ENCODE measurements around the gene MYL12B.

MYL12B gene

DNA sequence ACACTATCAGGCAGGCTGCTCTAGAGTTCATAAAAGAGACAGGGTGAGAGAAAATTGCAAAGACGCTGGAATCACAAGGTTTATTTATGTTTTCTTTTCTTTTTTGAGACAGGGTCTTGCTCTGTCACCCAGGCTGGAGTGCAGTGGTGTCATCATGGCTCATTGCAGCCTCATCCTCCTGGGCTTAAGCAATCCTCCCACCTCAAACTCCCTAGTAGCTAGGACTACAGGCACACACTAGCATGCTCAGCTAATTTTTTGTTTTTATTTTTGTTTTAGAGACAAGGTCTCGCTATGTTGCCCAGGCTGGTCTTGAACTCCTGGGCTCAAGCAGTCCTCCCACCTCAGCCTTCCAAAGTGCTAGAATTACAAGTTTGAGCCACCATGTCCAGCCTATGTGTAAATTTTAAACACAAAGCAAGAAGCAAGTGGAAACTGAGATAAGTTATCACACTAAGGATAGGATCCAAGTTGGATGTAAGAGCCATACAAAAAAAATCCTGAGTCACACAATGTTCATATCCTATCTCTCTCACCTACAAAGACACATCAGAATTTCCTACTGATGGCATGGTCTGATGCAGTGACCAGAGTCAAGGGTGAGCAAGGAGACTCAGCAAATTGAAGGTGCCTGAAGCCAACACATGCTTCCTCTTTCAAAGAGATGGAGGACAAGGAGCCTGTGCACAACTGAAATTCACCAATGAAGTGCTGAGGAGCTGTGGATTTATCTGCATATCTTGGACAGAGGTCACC, 31.4 kb downstream of the MYL12B start:
- Histone ChIP-seq H3K27me3 (replicated peaks) (no peaks in the 10 kb centered on the region), H3K4me3 (ENCODE audit: low read depth, low read length) (no peak overlapping the region), H3K36me3 (replicated peaks) (no peaks in the 10 kb centered on the region), H3K27ac (no peak overlapping the region)
- TF ChIP-seq CTCF (IDR thresholded peaks at IDR 0.05; ENCODE audit: low read depth, low read length, missing control alignments) = no peak
- in situ Hi-C loops (cut with HindIII; ENCODE audit: low pct_ligation_motif_present, low sequenced_read_pairs) = loop anchor here (25.0 kb wide), 1 partner anchor 369 kb away; no protein-coding TSS in a partner anchor
- DNase-seq = no peak

- H3K36me3 ChIP-seq (replicated peaks) = no peaks in the 10 kb centered on the region
- no peak overlapping the region for H3K4me3 ChIP-seq (ENCODE audit: low read depth, low read length)
- no peak for TF ChIP-seq CTCF (IDR thresholded peaks at IDR 0.05; ENCODE audit: low read depth, low read length, missing control alignments)
- DNase-seq = peak; percentile 69
- peak overlapping the region; percentile 55 for H3K27ac ChIP-seq
- H3K27me3 ChIP-seq (replicated peaks) = no peaks in the 10 kb centered on the region
- in situ Hi-C loops (cut with HindIII; ENCODE audit: low pct_ligation_motif_present, low sequenced_read_pairs) = loop anchor here (25.0 kb wide), 1 partner anchor 368 kb away; no protein-coding TSS in a partner anchor
These were observed 32.6 kb downstream of the MYL12B start for GRCh38 chr18:3294435-3295080.

DNA sequence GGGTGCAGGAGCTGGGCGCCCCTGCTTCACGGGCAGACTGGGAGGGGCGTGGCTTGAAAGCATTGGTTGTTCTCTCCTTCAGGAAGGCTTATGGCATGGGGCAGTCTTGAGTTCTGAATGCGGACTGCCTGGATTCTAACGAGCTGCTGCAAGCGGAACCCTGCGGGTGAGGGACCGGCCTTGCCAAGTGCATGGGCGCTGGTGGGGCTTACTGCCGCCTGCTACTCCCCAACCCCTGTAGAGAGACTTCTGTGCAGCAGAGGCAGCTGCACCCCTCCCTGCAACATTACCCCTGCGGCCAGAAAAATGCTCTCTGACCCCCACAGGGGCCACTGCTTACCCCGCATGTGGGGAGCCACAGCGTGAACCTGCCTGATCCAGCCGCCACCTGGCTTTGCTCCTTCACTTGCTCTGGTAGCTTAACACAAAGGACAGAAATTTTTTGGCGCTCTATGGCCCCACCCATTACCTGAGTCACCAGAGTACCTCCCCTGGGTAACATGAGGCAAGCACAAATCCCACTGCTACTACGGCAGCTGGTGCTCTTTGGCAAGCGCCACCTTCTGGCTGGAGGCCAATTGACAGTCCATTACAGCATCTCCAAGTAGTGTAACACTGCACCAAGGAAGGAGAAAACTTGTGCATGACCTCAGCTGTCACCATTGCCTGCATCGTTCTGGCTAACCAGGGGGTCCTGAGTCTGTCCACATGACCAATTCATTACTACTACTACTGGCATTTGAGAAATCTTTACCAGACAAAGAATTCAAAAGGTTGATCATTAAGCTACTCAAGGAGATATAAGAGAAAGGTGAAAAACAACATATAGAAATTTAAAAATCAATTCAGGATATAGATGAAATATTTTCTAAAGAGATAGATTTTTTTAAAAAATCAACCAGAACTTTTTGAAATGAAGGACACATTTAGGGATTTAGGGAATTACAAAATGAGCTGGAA, 35.4 kb downstream of the MYL12B start:
- Histone ChIP-seq H3K4me3 (ENCODE audit: low read depth, low read length) (peak overlapping the region; percentile 86), H3K27ac (peak overlapping the region; percentile 26), H3K27me3 (replicated peaks) (no peaks in the 10 kb centered on the region), H3K36me3 (replicated peaks) (no peaks in the 10 kb centered on the region)
- peak; percentile 96 for DNase-seq
- TF ChIP-seq CTCF (IDR thresholded peaks at IDR 0.05; ENCODE audit: low read depth, low read length, missing control alignments) = peak; percentile 82
- in situ Hi-C loops (cut with HindIII; ENCODE audit: low pct_ligation_motif_present, low sequenced_read_pairs) = loop anchor here (25.0 kb wide), 1 partner anchor 365 kb away; no protein-coding TSS in a partner anchor

DNA sequence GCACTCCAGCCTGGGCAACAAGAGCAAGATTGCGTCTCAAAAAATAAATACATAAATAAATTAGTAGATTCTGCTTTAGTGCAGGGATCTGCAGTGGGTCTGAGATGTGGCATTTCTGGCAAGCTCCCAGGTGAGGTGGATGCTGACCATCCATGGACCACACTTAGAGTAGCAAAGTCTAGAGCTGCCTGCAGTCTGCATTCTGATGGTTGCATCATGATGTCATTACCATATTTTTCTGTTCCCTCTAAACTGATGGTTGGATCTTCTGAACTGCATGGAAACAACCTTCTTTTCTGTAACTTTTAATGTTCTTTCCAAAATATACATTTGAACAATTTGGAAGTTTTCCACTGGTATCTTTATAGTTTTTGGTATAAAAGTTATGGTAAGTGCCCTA, 42.9 kb downstream of the MYL12B start:
- H3K27me3 ChIP-seq (replicated peaks) = no peaks in the 10 kb centered on the region
- H3K27ac ChIP-seq = peak overlapping the region; percentile 91
- no peaks in the 10 kb centered on the region for H3K36me3 ChIP-seq (replicated peaks)
- no peak for DNase-seq
- H3K4me3 ChIP-seq (ENCODE audit: low read depth, low read length) = no peak overlapping the region
- in situ Hi-C loops (cut with HindIII; ENCODE audit: low pct_ligation_motif_present, low sequenced_read_pairs) = no loop called here
- no peak for TF ChIP-seq CTCF (IDR thresholded peaks at IDR 0.05; ENCODE audit: low read depth, low read length, missing control alignments)

DNA sequence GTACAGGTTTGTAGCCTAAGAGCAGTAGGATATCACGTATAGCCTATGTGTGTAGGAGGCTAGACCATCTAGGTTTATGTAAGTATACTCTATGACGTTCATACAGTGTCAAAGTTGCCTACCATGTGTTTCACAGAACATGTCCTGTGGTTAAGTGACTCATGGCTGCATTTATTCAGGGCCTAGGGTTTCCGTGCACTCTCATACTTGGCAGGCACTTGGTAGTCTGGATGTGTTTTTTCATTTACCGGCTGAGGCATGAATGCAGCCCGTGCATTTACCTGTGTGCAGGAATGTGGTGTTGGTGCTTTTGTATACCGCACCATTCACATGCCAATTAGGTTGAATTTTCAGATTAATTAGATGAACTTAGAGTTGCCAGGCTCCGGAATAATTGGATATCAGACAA, 43.4 kb downstream of the MYL12B start:
- H3K27ac ChIP-seq = peak overlapping the region; percentile 91
- no peaks in the 10 kb centered on the region for H3K27me3 ChIP-seq (replicated peaks)
- in situ Hi-C loops (cut with HindIII; ENCODE audit: low pct_ligation_motif_present, low sequenced_read_pairs) = no loop called here
- H3K36me3 ChIP-seq (replicated peaks) = no peaks in the 10 kb centered on the region
- no peak for TF ChIP-seq CTCF (IDR thresholded peaks at IDR 0.05; ENCODE audit: low read depth, low read length, missing control alignments)
- DNase-seq = peak; percentile 98
- no peak overlapping the region for H3K4me3 ChIP-seq (ENCODE audit: low read depth, low read length)
